ENCODE data around the gene MIPOL1. TPM values are rescaled to one million over a fixed set of nuclear protein-coding genes. Genes with fewer than 3 reads are reported as not detected.

MIPOL1 gene
- total RNA-seq, 1 donor from 2014 or later: 23.7 TPM

- DNase-seq (ENCODE audit: low read depth, low spot score): no peak
Measured at GRCh38 chr14:37585101-37585511, 387.4 kb downstream of the MIPOL1 start.

- no peak for DNase-seq (ENCODE audit: low read depth, low spot score)
Measured at GRCh38 chr14:37585971-37586796, 388.4 kb downstream of the MIPOL1 start.

GRCh38 chr14:37586797-37587130 is 389.0 kb downstream of the MIPOL1 start:
- no peak for DNase-seq (ENCODE audit: low read depth, low spot score)

GRCh38 chr14:37587131-37587803 is 389.5 kb downstream of the MIPOL1 start:
- DNase-seq (ENCODE audit: low read depth, low spot score): no peak

- no peak for DNase-seq (ENCODE audit: low read depth, low spot score)
Measured at GRCh38 chr14:37587881-37588666, 390.3 kb downstream of the MIPOL1 start.

- no peak for DNase-seq (ENCODE audit: low read depth, low spot score)
Measured at GRCh38 chr14:37588667-37588955, 390.9 kb downstream of the MIPOL1 start.

- no peak for DNase-seq (ENCODE audit: low read depth, low spot score)
Measured at GRCh38 chr14:37588956-37589714, 391.4 kb downstream of the MIPOL1 start.

DNA sequence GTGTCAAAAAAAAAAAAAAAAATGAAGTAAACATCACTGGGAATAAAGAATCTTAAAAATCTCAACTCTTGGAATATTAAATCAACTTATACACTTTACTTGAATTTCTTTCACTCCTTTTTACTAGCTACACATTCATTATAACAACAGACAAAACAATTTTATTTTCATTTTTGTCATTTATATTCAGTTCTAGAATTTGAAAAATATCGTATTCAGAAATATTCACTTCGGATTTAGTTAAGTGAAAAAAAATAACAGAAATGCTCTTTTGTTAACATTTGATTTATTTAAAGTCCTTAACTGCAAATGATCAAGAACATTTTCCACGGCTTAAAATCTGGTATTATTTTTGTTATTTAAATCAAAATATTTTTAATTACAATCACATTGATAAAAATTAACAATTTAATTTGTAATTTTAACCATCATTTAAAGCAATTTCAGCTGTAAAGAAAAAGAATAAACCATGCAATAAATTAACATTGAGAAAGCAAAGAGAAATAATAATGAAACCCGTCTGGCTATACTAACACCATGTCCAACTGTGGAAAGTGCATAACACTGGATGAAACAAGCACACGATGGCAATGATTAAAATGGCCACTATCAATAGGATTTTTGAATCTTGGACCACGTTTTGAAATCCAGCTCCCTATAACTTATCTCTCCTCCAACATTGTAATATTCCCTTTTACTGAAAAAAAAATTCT is 392.1 kb downstream of the MIPOL1 start:
- DNase-seq (ENCODE audit: low read depth, low spot score): no peak

- DNase-seq (ENCODE audit: low read depth, low spot score): no peak
Measured at GRCh38 chr14:37590428-37591139, 392.8 kb downstream of the MIPOL1 start.

GRCh38 chr14:37591311-37591940 is 393.7 kb downstream of the MIPOL1 start:
- DNase-seq (ENCODE audit: low read depth, low spot score): no peak

- no peak for DNase-seq (ENCODE audit: low read depth, low spot score)
Measured at GRCh38 chr14:37591941-37592481, 394.3 kb downstream of the MIPOL1 start.

DNA sequence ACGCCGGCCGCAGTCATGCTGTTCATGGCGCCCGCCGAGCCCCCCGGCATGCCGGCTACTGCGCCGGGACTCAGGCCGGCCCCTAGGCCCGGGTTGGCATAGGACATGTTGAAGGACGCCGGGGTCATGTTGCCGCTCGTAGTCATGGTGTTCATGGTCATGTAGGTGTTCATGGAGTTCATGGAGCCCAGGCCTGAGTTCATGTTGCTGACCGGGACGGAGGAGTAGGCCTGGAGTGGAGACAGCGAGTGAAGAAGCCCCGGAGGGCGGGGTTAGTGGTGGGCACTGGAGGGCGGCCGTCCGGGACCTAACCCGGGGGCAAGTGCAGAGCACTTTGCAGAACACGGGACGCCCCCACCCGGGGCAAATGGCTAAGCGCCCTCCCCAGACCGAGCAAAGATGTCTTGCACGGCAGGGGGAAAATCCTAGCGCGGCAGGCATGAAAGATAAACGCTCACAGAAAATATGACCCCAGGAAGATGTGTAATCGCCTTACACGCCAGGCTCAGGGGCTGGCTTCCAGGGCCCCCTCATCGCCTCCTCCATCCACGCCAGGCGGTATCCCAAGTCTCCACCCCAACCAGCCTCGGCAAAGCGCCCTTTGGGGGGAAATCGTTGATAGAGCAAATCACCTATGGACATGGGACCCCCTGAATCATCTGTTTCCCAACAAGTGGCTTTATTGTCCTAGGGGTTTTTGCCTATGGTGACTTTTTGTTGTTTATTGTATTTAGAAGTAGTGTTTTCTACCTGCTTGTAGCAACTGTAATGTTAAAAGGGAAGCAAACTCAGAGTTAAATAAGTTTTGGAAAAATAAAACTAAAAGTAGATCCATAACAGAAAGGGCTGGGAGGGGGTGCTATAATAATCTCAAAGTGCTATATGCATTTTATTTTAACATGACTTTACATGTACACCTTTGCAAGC is 395.0 kb downstream of the MIPOL1 start:
- DNase-seq (ENCODE audit: low read depth, low spot score): no peak

DNA sequence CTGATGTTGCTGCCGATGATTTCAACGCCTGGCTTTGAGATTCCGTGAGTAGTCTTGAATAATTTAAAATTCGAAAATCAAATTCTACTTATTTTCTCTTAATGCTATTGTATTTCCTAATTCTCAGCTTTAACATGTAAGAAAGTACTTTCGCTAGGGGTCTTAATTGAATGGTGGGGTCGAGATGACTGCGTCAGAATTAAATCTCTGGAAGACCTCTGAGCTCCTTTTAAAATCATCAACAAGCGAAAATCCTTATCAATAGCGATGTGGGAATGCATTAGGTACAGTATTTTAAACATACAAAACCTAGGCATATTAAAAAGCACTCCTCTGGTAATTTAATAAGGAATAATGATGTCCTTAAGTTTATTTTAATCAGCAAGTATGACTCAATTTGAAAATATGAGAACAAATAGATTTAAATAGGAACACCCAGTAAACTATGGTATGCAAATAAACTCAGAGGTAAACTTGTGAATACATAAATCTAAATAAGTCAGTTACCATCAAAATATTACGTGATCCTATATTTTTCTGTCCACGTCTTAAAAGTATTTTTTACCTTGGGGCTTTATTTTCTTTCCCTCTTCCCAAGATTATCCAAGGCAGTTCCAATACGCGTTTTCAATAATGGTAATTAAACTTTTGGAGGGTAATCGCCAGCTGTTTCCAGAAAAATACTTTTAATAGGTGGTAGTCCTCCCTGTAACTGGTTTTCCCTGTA is 395.9 kb downstream of the MIPOL1 start:
- no peak for DNase-seq (ENCODE audit: low read depth, low spot score)

DNA sequence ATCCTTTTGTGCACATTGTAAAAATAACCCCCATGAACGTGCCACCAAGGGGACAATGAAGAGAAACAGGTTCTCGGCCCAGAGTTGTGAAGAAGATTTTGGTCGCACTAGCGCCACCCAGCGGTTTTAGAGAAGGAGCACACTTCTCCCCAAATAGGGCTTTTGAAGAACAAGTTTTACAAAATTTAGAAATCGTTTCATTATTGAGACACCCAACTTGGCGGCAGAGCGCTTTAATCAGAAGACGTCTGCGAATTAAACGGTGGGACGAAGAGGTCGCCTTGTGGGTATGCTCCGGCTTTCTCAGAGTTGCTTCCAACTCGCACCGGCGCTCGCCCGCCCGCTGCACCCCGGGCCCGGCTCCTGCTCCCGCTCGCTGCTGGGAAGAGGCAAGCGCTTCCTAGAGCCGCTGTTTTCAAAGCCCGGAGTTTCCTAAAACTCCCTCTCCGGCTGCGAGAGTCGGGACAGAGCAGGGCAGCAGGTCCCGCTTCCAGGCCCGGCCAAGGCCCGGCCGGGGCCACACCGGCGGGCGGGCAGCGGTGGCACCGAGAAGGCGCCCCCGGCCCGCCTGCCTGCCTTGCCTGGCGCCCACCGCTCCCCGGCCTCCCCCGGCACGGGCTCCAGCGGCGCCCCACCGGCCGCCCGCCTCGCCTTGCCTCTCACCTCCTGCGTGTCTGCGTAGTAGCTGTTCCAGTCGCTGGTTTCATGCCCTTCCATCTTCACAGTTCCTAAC is 396.7 kb downstream of the MIPOL1 start:
- DNase-seq (ENCODE audit: low read depth, low spot score): peak; percentile 36

DNA sequence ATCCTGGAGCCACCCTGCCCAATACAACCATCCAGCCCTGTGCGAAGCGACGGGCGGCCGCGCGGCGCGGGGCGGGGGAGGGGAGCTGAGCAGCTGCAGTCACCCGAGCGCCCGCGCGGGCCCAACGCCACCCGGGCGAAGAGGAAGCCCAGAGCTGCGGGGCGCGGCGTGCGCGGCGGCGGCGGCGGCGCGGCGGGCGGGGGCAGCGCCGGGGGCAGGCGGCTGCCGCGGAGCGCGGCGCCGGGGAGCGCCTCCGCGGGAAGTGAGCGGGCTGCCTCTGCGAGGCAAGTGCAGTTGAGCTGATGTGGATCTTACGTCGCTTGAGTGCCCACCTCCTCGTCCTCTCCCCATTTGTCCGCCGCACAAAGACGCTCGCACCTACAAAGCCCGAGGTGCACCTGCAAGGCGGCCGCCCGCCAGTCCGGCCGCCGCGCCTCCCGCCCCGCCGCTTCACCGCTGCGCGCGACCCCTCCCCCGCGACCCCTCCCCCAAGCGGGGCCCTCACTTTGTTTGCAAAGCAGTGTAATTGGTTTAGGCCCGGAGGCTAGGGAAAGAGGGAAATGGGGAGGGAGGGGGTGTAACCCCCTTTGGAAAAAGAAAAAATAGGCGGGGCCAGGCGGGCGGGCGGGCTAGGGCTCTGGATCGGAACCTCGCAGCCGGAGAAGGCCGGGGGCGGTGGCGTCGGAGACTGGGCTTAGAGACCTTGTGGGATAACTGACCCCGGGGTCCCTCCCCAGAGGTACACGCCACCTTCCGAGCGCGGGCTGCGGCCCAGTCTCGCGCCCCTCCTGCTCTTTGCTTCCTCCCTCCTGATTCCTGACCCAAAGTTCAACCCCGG is 397.5 kb downstream of the MIPOL1 start, which contains the start of the genes FOXA1 and TTC6:
FOXA1 (minus strand) TSS at position 279 of the 838 bp plus-strand sequence; CDS start at position 2, 277 bp downstream.
TTC6 (plus strand) TSS at position 659 of the 838 bp plus-strand sequence. CDS start 26,436 bp downstream, outside the sequence.
- no peak for DNase-seq (ENCODE audit: low read depth, low spot score)

Measured in pulmonary artery endothelial cell (primary cell).